GM18909 (cell line): Measurements from ENCODE around the gene TSPYL1.
A peak's percentile ranks its signal among the peaks of the same experiment; 100 is the strongest.
"Not testable (repeated sequence)": the region's sequence is repeated elsewhere in the genome, so short reads cannot be mapped to it uniquely, and the experiment has no call there.

Experiments used
- ATAC-seq: cut with Tn5 transposase; IDR thresholded peaks from one replicate; pipeline ENCODE4 v1.9.1; 2021; ENCODE audit warnings: mild to moderate bottlenecking; ENCODE audit not compliant: unreplicated experiment, poor library complexity

The TSPYL1 gene

DNA sequence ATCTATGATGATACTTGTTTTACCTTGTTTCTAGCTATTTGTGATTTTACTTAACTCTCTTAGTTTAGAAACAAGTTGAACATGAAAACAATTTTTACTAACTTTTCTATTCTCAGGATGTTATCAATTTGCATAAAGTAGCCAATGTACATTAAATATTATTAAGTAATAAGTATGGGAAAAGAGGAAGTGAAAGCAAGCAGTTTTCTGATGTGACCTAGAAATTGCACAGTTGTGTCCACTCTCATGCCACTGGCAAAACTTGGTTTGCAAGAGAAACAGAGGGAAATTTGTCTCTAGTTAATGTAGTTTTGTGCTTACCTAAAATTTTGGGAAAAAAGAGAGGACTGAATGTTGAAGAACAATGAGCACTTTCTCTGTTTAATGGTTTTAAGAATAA lies 19.2 kb upstream of the TSPYL1 start:
- ATAC-seq = peak; percentile 81

DNA sequence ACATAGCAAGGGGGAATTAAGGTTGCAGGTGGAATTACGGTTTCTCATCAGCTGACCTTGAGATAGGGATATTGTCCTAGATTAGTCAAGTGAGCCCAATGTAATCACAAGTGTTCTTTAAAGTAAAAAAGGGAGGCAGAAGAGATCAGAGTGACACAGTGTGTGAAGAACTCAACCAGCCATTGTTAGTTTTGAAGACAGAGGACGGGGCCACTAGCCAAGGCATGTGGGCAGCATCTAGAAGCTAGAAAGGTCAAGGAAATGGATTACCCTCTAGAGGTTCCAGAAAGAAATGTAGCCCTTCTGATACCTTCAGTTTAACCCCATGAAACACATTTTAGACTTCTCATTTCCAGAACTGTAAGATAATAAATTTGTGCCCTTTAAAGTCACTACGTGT lies 18.5 kb upstream of the TSPYL1 start:
- ATAC-seq = no peak

DNA sequence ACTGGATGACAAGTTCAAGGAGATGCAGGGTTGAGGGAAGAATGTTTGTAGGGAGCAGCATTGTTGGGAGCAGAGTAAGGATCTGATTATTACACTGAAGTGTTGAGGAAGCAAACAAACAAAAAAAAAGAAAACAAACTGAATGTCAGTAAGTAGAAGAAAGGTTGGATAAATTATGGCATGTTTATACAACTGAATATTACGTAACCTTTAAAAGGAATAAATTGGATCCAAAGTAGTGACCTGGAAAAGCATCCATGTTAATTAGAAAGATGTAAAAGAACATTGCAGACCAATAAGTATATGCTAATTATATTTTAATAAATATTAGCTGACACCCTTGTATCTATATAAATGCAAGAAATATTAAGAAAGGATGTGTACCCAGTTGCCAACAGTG lies 12.8 kb upstream of the TSPYL1 start:
- no peak for ATAC-seq

DNA sequence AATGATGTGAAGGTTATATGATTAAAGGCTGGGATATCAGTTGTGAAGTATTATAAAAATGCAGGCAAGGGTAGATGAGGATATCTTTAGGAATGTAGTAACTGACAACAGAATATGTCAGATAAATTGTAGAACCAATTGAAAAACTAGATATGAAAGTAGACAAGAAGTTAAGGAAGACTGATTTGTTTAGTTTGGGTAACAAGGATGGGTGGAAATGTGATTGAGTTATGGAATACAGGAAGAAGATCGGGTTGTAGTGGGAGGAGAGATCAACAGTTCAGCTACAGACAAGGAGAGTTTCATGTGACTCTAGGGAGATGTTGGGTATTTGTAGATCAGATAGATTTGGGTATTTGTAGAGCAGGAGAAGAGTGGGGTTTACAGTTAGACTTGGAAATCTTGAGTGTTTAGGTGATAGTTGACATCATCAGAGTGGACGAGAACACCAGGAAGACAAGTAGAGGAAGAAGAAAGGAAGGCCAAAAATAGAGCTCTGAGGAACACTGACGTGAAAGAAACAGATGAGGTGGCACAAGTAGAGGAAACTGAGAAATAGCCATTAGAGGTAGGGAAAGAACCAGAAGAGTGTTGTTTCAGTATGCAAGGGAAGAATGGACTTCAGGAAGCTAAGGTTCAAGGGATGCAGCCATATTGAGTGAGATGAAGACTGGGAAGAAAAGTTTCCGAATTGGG lies 12.1 kb upstream of the TSPYL1 start:
- ATAC-seq = no peak

DNA sequence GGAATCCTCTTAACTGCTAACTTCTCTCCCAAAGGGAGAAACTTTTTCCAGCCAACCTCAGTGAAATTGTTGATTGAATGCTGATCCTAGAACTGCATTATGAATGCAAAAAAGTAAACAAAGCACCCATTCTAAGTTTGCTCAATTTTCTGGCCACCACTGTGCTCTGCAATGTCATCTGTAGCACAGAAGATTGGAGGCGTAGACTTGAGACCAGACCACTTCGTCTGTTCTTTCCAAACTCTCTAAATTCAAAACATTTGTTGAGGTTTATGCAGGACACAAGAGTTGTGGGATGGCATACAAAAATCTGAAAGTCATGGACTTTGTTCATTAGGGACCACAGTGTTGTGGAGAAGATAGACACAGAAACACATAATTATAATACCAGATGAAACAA lies 11.1 kb upstream of the TSPYL1 start:
- no peak for ATAC-seq

DNA sequence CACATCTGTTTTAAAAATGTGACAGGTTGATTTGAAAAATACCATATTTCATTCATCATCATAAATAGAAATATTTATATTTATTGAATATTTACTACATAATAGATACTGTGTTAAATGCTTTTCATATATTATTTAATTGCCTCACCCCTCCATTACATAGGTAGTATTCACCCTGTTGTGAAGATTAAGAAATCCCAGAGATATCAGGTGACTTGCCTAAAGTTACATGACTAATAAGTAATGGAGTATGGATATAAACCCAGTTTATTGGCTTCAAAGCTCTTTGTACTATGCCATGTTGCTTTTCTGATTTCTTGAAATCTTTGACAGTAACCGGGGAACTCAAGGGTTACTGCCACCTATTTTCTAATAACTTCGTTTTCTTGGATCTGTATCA lies 10.1 kb upstream of the TSPYL1 start:
- no peak for ATAC-seq

DNA sequence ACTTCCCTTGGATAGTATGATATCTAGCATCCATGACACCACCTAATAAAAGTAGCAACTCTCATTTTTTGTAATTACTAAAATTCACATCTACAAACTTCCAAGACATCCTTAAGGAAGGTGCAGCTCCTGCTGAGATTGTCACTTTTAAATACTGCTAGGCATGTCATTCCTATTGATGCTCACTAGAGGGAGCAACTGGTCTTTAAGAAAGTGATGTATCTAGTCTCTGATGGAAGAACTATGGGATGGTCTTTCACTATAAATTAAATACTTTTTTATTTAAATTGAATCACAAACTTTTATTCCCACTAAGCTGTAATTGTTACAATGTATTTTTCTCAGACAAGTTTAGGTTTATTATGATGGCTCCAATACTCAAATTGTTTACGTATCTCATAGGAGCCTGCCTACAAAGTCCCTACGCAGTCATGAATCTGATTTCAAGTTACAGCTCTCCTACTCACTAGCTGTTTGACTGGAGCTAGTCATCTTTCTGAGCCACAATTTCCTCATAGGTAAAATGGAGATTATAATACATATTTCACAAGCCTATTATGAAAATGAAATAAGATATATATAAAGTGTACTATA lies 8.1 kb upstream of the TSPYL1 start:
- ATAC-seq = peak; percentile 61

DNA sequence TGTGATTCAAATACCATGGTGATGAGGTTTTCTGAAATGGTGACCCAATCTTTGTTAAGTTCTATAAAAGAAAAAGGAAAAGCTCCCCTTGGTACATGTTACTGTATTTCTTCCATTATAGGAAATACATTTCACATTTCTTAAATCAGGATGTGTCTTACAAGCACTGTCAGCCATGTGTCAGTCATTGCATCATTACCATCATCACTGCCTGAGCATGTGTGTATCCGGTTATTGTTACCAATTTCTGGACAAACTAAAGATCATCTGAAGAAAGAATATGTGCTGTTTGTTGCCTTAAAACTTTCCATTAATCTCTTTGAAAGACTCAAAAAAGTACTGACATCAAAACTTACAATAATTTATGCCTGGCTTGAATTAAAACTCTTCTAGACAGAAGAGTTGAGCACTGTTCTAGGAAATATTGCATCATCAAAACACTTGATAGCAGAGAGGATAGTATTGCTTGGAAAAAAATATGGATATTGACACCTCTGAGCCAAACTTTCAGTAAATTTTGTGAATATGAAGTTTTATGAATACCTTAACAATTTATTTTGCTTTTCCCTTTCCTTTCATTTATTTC lies 7.1 kb upstream of the TSPYL1 start:
- ATAC-seq = no peak

DNA sequence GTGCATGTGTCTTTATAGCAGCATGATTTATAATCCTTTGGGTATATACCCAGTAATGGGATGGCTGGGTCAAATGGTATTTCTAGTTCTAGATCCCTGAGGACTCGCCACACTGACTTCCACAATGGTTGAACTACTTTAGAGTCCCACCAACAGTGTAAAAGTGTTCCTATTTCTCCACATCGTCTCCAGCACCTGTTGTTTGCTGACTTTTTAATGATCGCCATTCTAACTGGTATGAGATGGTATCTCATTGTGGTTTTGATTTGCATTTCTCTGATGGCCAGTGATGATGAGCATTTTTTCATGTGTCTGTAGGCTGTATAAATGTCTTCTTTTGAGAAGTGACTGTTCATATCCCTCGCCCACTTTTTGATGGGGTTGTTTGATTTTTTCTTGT lies 5.3 kb upstream of the TSPYL1 start:
- not testable (repeated sequence) for ATAC-seq

DNA sequence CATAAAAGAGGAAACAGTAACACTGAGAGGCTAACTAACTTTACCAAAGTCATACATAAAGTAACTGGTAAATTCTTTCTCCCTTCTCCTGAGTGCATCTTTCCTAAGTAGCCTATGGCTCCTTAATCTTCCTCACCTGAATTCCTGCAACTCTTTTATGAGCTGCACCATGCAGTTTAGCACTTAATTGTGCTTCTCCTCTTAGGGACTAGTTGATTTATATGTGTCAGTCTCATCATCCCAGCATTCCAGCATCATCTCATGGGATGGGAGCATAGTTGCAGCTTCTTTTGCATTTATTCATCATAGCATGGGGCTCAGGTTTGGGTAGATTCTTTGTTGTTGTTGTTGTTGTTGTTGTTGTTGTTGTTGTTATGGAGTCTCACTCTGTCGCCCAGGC lies 3.5 kb upstream of the TSPYL1 start:
- no peak for ATAC-seq

DNA sequence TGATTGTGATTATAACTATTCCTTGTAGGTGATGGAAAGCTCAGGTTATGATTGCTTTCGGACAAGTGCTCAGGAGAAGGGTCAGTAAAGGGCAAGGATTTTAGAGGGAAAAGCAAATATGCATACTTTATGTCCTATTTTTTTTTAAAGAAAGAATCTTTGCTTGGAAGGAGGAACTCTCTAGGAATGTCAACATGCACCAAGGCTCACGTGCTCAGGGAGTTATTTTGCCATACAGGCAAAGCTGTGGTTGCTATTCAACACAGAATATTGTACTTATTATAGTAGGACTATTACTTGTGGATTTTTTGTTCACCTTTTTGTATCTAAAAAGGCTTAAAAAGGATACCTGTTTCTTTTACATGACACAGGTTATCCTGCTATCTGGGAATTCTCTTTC lies 3.0 kb upstream of the TSPYL1 start:
- no peak for ATAC-seq

DNA sequence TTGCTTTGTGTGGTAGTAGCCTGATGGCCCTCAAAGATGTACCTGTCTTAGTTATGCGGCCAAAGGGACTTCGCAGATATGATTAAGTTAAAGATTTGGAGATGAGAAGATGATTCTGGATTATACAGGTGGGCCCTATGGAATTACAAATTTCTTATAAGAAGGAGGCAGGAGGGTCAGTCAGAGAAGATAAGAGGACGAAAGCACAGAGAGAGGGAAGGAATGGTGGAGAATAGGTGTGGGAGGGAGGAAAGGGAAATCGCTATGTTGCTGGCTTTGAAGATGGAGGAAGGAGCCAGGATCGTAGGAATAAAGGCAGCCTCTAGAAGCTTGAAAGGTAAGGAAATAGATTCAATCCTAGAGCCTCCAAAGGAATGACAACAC lies 1.2 kb upstream of the TSPYL1 start:
- no peak for ATAC-seq

DNA sequence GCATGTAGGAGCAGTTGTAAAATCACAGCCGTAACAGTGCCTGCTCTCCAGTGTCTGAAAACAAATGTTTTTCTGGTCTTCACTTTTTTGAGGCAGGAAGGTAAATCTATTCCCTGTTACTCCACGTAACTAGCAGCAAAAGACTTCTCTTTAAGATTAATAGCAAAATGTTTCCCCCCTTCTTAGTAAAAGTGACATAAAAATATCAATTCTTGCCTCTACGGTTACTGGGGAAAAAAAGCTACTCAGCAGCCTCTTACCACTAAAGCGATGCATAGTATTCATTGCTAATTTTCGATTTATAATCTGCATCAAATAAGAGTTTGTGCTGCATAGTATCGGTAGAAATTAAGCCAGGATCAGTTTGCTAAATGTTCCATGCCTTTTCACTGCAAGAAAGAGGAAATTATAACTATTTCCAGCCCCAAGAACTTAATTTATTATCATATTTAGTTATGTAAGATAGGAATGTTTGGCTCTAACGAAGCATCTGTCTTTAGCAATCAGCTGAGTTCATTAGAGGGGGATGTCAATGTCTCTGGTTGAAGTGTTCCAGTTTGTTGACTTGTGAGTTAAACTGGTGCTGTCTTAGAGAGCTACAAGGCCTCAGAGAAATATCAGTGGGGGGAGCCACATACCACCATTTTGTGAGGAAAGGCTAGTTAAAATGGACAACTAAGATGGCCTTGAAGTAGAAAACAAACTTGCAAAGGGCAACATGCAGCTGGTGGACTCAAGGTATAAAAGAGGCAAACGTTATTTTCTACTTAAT lies 617 bp upstream of the TSPYL1 start:
- ATAC-seq = no peak

DNA sequence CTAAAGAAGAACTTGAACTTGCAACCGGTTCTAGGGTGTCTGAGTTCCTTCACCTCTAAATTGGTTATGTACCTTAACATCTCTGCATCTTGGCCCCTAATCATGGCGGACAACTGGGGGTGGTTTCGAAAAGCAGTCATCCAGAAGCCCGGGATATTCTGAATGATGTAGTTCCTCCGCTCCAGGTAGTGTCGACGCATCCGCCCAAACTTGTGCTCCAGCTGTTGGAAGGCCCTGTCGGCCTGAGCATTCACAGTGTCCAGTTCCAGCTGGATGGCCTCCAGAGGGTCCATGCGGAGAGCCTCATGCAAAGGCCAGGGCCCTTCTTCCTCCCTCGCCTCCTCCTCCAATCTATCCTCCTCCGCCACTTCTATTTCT lies 887 bp downstream of the TSPYL1 start:
- ATAC-seq = no peak

DNA sequence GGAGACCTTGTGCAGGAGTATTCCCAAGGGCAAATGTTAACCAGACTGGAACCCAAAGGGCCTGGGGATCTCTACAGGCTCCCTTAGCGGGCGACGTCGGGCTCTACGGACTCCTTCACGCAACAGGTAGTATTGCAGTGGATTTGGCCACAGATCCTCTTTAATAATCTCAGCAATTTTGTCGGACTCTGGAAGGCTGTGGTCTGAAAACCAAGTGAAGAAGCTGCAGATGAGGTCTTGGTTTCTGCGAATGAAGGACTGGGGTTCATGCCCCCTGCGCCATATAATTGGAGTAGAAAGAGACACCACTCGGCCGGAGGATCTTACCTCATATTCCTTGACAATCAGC lies 1.3 kb downstream of the TSPYL1 start:
- ATAC-seq = no peak

DNA sequence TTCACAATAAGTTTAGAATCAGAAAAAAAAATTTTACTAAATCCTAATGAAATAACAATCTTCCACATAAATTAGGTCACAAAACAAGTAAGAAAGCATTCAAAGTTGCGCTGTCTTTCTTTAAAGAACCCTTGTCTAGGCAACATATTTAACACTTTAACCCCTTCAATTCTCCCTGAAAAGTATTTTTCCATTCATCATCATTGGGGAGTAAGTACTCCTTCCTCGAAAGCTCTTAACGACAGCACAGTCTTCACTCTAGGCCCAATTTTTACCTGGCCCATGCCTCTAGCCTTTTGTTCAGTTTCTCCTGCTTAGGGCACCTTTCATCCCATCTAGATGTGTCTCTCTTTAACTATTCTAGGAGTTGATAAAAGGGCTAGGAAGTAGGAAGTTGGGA lies 2.6 kb downstream of the TSPYL1 start:
- ATAC-seq = no peak

DNA sequence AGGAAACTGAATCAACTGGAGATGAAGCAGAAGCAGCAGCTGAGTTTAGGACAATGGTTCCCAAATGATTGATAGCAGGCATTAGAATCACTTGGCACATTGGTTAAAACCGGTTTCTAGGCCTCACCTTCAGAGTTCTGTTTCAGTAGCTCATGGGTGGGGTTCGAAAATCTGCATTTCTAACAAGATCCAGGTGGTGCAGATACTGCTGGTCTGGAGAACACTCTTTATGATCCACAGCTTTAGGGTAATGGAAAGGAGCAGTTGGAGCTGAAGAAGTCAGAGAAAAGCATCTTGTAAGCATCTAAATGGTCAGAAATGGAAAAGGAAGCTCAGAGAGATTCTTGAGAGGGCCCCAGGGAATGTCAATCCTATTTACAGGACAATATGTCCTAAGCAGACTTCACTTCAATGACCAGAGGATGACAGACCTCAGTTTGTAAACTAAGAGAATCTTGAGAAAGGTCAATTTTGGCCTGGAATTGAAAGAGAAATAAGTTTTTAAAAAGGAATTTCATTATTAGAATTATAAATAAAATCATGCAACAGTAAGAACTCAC lies 8.5 kb downstream of the TSPYL1 start:
- no peak for ATAC-seq

DNA sequence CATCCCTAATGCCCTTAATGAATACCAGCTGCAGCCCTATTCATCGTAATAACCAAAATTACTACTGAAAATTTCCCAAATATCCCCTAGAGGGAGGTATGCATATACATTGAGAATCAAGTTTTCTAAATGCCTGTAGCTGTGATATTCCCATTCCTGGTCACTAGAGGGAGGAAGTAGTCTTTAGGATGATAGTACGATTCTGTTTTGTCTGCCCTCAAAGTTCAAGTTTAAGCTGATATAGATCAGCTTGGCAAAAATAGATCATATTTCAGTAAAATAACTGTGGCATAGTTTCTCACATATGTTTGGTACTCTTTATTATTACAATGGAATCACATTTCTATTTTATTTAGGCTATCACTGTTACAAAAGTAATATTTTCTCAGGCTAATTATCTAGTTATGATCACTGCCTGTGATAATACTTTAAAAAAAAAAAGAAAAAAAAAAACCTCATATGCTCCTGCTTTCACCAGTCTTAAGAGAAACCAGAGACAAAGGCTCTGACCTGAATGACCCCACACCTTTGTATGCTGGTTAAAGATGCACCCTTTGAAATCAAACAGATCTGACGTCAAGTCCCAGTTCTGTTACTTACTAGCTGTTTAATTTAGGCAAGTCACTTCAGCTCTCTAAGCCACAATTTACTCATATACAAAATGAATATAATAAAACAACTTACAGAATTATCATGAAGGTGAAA lies 11.0 kb downstream of the TSPYL1 start:
- ATAC-seq = peak; percentile 90

DNA sequence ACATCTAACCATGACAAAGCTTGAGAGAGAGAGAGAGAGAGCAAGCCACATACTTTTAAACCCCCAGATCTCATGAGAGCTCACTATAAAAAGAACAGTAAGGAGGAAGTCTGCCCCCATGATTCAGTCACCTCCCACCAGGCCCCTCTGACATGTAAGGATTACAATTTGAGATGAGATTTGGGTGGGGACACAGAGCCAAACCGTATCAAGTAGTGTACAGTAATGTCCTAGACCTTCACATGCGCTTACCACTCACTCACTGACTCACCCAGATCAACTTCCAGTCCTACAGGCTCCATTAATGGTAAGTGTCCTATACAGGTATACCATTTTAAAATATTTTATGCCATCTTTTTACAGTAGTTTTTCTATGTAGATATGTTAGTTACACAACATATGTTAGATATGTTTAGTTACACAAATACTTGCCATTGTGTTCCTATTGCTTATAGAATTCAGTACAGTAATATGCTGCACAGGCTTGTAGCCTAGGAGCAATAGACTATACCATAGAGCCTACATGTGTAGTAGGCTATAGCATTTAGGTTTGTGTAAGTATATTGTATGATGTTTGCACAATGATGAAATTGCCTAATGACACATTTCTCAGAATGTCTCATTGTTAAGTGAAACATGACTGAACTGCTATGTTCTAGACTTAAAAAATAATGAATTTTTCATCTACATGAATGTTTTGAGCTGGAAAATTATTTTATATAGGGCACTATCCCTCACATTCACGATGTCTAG lies 11.7 kb downstream of the TSPYL1 start:
- ATAC-seq = peak; percentile 17

DNA sequence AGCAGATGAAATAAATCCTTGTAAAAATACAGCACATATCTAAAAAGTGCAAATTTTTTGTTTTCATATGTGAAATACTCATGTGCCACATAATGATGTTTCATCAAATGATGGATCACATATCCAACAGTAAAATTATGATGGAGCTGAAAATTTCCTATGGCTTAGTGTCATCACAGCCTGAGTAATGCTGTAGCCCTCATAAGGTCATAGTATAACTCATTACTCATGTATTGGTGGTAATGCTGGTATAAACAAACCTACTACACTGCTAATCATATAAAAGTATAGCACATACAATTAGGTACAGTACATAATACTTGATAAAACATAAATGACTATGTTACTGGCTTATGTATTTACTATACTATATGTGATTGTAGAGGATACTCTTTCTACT lies 12.9 kb downstream of the TSPYL1 start:
- no peak for ATAC-seq
